ENCODE results near the gene EMID1.

EMID1 gene

DNA sequence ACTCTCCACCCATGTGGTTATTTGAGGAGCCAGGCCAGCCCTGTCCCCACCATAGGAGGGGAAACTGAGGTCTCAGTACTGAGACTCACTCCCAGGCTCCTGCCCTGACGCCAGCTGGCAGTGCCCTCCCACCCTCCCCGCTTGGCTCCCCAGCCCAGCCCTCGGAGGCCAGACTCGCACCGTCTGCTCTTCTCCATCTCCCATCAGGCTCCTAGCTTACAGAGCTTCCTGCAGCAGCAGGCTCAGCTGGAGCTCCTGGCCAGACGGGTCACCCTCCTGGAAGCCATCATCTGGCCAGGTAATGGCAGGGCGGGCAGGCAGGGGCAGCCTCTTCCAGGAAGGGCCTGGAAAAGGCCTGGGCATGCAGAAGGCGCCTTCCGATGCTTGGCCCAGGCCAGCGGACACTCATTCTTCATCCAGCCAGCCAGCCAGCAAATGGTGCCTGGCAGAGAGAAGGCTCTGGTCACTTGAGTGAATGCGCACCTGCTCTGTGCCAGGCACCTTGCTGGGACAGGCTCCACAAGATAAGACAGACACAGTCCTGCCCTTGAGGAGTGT lies 49.4 kb downstream of the EMID1 start:
- TF ChIP-seq, protein P1, sequence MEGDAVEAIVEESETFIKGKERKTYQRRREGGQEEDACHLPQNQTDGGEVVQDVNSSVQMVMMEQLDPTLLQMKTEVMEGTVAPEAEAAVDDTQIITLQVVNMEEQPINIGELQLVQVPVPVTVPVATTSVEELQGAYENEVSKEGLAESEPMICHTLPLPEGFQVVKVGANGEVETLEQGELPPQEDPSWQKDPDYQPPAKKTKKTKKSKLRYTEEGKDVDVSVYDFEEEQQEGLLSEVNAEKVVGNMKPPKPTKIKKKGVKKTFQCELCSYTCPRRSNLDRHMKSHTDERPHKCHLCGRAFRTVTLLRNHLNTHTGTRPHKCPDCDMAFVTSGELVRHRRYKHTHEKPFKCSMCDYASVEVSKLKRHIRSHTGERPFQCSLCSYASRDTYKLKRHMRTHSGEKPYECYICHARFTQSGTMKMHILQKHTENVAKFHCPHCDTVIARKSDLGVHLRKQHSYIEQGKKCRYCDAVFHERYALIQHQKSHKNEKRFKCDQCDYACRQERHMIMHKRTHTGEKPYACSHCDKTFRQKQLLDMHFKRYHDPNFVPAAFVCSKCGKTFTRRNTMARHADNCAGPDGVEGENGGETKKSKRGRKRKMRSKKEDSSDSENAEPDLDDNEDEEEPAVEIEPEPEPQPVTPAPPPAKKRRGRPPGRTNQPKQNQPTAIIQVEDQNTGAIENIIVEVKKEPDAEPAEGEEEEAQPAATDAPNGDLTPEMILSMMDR (IDR thresholded peaks at IDR 0.05) = no peak
- Histone ChIP-seq H3K79me2 (no peaks in the 10 kb centered on the region), H3K4me1 (no peaks in the 10 kb centered on the region), H3K9ac (no peak overlapping the region), H3K4me3 (ENCODE audit: low read depth, low read length) (no peak overlapping the region), H3K36me3 (ENCODE audit: control insufficient read depth, insufficient read depth, low read length) (no peaks in the 10 kb centered on the region), H3K9me3 (ENCODE audit: control insufficient read depth, low read length) (no peaks in the 10 kb centered on the region), H3K4me2 (ENCODE audit: low read length) (no peak overlapping the region), H2AFZ (no peak overlapping the region), H3K27ac (no peak overlapping the region), H3K27me3 (ENCODE audit: control insufficient read depth, insufficient read depth, low read length) (no peaks in the 10 kb centered on the region)

DNA sequence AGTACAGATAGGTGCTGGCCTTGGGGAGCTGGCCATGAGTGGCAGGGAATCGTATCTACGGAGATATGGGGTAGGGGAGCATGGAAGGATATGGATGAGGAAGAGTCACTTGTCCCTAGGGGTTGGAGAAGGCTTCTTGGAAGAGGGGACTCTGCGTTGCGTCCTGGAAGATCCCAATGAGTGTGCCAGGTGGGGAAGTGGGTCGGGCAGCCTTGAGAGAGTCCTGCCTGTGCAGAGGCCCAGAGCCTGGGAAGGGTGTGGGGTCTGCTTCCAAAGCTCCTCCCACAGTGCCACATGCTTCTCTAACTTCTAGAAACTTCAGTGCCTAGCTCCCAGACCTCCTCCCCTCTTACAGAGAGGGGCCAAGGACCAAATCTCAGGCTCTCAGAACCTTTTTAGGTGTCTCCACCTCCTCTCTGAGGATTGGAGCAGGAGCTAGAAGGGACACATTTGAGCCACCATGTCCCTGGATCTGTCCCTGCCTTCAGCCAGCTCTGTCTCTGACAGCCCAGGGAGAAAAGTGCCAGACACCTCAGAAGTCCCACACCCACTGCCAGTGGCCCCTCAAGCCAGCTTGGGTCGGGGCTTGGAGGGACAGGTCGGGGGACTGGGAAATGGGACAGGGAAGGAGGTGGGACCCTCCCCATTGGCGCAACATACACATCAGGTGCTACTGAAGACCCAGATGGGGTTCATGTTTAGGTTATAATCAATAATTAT lies 51.1 kb downstream of the EMID1 start:
- no peak overlapping the region for H3K27ac ChIP-seq
- H3K79me2 ChIP-seq = no peaks in the 10 kb centered on the region
- TF ChIP-seq, protein P1 (IDR thresholded peaks at IDR 0.05) = no peak
- H3K27me3 ChIP-seq (ENCODE audit: control insufficient read depth, insufficient read depth, low read length) = no peaks in the 10 kb centered on the region
- H3K9me3 ChIP-seq (ENCODE audit: control insufficient read depth, low read length) = no peaks in the 10 kb centered on the region
- no peaks in the 10 kb centered on the region for H3K4me1 ChIP-seq
- no peak overlapping the region for H3K9ac ChIP-seq
- H2AFZ ChIP-seq = no peak overlapping the region
- no peaks in the 10 kb centered on the region for H3K36me3 ChIP-seq (ENCODE audit: control insufficient read depth, insufficient read depth, low read length)
- H3K4me2 ChIP-seq (ENCODE audit: low read length) = no peak overlapping the region
- no peak overlapping the region for H3K4me3 ChIP-seq (ENCODE audit: low read depth, low read length)

DNA sequence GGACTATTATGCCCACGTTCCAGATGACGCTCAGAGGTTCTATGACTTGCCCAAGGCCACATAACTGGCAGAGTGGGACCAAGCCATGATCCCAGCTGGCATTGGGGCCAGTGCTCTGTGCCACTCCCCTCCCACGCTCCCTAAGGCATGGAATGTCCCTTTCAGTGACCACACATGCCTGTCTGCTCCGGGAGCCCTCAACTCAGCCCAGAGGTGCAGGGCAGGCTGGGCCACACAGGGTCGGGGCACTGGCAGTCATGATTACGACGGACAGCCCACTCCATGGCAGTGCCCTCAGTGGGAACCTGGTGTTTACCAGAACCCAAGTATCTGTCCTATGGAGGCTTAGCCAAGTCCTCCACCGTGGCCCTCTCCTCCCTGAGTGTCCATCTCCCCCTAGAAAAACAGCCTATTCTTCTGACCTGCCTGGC lies 52.1 kb downstream of the EMID1 start:
- Histone ChIP-seq H3K9ac (no peak overlapping the region), H3K79me2 (no peaks in the 10 kb centered on the region), H3K27me3 (ENCODE audit: control insufficient read depth, insufficient read depth, low read length) (no peaks in the 10 kb centered on the region), H3K4me3 (ENCODE audit: low read depth, low read length) (no peak overlapping the region), H3K4me2 (ENCODE audit: low read length) (no peak overlapping the region), H3K27ac (no peak overlapping the region), H2AFZ (no peak overlapping the region), H3K4me1 (no peaks in the 10 kb centered on the region), H3K9me3 (ENCODE audit: control insufficient read depth, low read length) (no peaks in the 10 kb centered on the region), H3K36me3 (ENCODE audit: control insufficient read depth, insufficient read depth, low read length) (no peaks in the 10 kb centered on the region)
- TF ChIP-seq, protein P1 (IDR thresholded peaks at IDR 0.05) = no peak

DNA sequence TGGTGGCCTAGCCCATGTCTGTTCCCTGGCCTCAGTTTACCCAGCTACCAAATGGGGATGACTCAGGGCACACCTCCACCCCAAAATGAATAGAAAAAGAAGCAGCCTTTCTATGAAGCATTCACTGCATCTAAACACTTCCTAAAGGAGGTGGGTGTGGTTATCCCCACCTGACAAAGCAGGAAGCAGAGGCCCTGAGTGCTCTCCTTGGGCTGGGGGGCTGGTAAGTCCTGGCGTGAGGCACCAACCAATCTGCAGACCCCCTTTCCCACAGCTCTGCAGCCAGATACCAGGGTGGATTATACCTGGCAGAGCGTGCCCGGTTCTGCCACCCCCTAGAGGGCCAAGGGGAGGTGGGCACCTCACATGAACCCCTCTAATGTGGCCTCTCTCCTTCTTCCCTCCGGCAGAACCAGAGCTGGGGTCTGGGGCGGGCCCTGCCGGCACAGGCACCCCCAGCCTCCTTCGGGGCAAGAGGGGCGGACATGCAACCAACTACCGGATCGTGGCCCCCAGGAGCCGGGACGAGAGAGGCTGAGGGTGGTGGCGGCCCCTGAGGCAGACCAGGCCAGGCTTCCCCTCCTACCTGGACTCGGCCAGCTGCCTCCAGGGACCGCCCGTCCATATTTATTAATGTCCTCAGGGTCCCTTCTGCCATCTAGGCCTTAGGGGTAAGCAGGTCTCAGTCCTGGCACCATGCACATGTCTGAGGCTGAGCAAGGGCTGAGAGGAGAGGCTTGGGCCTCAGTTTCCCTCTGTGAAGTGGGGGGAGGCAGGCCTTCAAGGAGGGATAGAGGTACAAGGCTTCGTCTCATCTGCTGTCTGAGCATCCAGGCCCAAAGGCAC lies 52.9 kb downstream of the EMID1 start:
- Histone ChIP-seq H3K36me3 (ENCODE audit: control insufficient read depth, insufficient read depth, low read length) (no peaks in the 10 kb centered on the region), H3K4me2 (ENCODE audit: low read length) (no peak overlapping the region), H3K27ac (no peak overlapping the region), H3K79me2 (no peaks in the 10 kb centered on the region), H3K27me3 (ENCODE audit: control insufficient read depth, insufficient read depth, low read length) (no peaks in the 10 kb centered on the region), H3K9ac (no peak overlapping the region), H2AFZ (no peak overlapping the region), H3K9me3 (ENCODE audit: control insufficient read depth, low read length) (no peaks in the 10 kb centered on the region), H3K4me3 (ENCODE audit: low read depth, low read length) (no peak overlapping the region), H3K4me1 (no peaks in the 10 kb centered on the region)
- TF ChIP-seq, protein P1 (IDR thresholded peaks at IDR 0.05) = no peak

All from parathyroid adenoma (tissue), 2 donors.